Limb (tissue), 2 donors: ENCODE measurements around the gene AQP12A.
"Not testable (repeated sequence)": the region's sequence is repeated elsewhere in the genome, so short reads cannot be mapped to it uniquely, and the experiment has no call there.

Experiments used
- DNase-seq, 2 donors: peaks; one replicate each; pipeline ENCODE4 v3.0.0-alpha.2; 2016; ENCODE audit errors: extremely low spot score in 2 of 2

Gene AQP12A

DNA sequence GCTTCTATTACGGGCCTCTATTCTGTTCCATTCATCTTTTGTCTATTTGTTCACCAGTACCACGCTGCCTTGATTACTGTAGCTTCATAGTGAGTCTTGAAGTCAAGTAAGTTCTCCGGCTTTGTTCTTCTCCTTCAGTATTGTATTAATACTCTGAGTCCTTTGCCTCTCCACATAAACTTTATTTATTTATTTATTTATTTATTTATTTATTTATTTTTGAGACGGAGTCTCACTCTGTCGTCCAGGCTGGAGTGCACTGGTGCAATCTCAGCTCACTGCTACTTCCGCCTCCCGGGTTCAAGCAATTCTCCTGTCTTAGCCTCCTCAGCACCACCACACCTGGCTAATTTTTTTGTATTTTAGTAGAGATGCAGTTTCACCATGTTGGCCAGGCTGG is 31.8 kb upstream of the AQP12A start:
- not testable (repeated sequence) for DNase-seq

DNA sequence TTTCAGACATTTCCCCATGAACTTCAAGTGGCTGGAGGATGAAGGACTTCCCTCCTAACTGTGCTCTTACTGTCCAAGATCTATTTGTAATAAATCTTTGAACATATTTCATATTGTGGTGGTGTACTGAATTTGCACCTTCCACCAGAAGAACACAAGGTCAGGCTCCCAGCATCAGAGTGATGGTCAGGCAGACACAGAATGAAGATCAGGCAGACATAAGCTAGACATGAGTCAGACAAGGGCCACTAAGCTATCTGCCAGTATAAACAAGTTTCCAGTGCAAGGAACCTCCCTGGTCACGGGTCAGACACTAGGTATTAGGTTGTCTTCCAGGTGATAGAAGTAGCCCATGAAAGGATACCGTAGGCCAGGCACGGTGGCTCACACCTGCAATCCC is 29.0 kb upstream of the AQP12A start:
- DNase-seq = no peak

DNA sequence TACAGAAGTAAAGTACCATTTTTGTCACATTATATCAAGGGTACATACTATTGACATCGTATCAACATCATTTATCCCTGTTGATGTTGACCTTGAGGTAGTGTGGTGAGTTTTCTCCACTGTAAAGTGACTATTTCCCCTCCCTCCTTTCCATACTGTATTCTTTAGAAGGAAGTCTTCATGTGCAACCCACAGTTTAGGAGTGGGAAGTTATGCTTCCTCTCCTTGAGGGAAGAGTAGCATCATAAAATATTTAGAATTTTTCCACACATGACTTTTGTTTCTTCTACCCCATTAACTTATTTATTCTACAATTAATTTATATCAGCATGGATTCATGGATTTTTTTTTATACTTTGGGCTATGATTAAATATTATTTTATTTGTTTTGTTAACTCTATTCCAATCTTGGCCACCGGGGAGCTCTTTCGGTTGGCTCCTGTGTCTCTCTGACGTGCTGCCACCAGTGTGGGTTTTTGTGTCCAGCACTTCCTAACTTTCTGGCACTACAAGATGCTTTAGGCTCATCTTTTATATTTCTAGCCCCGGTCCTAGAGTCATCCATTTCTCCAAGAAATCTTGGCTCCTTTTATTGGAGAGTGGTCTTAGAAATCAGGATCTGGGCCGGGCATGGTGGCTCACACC is 28.0 kb upstream of the AQP12A start:
- no peak for DNase-seq

DNA sequence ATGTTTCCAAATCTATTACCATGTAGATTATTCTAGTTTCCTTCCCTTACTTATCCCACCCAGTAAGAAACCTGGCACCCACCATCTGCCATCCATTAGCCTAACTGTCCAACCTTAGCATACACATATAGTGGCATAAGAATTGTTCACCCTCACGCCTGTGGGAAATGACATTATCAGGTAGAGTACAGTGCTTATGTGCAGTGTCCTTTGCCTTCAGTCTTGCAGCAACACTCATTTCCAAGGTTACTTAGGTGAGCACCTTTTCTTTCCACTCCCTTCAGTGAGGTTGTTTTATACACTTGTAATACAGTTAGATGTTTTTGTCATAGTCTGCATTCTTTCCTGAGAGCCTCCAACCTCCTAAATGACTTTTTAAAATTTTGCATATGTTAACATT is 27.0 kb upstream of the AQP12A start:
- no peak for DNase-seq

DNA sequence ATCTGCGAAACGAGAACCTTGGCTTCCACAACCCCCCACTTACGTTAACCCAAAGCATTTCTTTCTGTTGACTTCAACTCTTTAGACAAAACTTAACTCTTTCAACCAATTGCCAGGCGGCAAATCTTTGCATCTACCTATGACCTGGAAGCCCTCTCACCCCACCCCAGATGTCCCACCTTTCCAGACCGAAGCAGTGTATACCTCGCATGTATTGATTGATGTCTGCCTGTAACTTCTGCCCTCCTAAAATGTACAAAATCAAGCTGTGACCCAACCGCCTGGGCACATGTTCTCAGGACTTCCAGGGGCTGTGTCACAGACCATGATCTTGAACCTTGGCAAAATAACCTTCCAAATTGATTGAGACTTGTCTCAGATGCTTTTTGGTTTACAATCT is 21.3 kb upstream of the AQP12A start:
- no peak for DNase-seq

DNA sequence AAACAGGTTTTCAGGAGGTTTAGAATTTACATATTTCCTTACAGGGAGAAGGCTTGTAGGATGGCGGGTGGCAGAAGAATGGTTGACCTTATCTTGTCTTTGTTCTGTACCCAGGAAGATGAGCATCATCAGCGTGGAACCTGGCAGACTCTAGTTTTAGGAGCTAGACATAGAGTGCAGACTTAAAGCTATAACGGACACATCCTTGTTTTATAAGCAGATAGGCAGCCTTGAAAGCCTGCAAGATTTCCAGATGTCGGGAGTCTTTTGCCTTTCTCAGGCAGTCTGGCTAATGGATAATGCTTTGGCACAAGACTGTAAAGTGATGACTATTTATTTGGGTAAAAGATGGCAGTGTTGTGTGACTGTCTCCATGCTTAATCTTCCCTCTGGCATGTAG is 20.7 kb upstream of the AQP12A start:
- no peak for DNase-seq

DNA sequence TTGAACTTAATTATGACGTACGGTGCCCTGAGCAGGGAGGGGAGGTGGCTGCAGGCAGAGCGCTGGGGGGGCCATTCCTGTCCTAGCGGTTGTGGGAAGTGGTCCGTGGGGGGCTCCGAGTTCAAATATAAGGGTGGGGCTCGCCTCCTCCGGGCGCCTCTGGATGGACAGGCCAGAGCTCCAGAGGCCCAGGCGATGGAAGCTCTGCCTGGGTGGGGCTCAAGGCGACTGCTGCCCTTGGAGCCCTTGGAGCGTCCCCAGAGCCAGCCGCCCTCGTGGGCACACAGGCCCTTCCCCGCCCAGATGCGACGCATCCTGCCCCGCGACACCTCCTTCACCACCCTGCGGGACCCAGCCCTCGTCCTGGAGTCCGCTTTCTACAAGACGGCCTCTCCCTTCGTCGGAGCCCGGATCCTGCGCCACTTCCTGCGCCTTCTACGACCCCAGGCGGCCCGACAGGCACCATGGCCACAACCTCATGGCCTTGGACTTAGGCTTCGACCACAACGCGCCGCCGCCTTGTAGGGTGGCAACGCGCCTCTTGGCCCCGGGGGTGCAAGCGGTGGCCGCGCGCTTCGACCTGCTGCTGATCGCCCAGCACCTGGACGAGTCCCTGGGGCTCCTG is 19.5 kb upstream of the AQP12A start:
- DNase-seq = no peak

DNA sequence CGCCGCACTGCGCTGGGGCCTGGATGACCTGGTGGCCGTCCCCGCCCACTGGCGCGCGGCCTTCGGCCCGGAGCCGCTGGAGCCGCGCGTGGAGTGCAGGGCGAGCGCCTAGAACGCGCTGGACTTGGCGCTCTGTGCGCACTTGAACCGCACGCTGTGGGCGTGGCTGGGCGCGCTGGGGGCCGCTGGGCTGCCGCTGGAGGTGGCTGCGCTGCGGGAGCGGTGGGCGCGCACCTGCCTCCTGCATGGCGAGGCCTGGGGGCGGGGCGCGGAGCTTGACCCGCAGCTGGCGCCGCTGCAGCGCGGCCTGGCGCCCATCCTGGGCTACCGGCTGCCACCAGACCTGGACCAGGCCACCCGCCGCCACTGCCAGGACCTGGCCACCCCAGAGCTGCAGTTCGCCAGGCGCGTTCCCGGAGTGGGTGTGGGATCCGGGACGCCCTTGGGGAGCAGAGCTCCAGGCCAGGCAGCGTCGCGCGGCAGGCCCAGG is 18.9 kb upstream of the AQP12A start:
- no peak for DNase-seq

DNA sequence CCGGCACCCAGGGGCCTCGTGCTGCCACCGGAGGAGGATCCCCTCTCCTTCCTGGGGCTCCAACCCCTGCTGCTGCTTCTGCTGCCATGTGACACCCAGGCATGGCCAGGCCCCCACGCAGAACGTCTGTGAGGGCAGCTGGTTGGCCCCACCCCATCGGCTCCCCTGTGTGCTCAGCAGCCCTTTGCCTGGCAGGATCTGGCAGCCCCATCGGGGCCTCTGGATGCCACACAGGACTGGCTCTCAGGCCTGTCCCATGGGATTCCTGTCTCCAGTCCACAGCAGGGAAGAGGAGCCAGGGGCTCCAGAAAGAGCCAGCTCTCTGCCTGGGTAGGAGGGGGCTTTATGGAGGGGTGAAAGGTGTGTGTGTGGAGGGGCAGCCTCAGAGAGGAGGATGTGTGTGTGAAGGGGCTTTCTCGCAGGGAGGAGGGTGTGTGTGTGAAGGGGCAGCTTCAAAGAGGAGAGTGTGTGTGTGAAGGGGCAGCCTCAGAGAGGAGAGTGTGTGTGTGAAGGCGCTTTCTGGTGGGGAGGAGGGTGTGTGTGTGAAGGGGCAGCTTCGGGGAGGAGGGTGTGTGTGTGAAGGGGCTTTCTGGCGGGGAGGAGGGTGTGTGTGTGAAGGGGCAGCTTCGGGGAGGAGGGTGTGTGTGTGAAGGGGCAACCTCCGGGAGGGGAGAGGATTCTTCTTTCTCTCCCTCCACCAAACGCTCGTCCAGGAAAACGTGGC is 17.0 kb upstream of the AQP12A start:
- not testable (repeated sequence) for DNase-seq

DNA sequence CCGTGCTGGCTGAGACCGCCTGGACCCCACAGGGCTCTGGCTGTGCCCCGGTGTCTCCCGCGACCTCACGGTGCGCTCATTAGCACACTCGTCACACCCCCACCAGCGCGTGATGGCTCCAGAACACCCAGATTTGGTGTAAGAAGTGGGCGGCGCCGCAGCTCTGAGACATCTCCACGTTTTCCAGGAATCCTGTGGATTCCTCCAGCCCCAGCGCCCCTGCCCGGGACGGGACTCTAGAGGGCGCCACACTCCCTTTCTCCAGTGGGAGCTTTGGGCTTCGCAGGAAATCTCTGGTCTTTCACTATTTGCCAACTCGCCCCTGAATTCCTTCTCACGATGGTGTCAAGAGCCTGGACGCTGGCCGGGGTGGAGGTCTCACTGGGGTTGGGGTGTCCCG is 16.3 kb upstream of the AQP12A start:
- DNase-seq = not testable (repeated sequence)

DNA sequence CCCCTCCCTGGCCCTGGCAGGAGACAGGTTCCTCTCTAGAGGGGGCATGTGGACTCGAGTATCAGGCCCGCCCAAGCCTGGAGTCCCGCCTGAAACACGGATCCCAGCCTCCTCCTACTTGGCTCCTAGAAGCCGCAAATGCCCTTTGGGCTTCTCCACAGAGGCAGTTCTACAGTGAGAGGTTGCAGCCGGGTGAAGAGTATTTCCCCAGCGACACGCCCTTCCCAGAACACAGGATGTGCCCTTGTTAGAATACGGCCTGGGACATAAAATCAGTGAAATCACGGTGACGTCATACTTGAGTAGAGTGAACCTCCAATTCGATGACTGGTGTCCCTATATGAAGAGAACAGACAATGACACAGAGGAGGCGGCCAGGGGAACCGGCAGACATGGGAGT is 13.6 kb upstream of the AQP12A start:
- DNase-seq = not testable (repeated sequence)

DNA sequence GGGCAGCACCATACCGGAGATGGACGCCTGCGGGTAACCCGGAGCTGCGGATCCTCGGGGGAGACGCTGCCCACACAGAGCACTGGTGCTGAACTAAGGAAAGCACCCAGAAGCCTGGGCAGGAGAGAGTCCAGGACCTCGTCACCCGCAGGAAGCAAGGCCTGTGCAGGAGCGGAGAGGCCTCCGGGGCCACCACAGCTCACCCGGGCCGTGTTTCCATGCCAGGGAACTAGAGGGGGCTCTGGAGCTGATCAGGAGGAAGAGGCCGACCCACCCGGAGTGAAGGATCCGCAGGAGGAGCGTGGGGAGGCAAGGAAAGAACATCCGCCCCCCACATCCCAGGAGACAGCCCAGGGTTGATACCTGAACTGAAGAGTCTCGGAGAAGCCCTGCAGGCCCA is 12.8 kb upstream of the AQP12A start:
- not testable (repeated sequence) for DNase-seq

DNA sequence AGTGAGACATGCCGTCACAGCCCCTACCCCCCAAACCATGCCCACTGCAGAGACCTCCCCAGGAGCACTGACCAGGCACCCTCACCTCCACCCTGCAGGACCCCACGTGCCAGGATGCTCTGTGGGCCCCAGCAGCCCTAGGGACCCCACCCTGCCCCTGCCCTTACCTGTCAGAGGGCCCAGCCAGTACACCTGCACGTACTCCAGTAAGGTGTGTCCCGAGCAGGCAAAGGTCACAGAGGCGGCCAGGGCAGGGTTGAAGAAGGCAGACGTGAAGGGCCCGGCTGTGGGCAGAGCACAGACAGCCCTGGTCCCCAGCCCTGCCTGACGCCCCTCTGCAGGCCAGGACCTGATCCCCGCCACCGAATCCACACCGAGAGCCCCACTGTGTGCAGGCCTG is 11.5 kb upstream of the AQP12A start:
- DNase-seq = not testable (repeated sequence)

DNA sequence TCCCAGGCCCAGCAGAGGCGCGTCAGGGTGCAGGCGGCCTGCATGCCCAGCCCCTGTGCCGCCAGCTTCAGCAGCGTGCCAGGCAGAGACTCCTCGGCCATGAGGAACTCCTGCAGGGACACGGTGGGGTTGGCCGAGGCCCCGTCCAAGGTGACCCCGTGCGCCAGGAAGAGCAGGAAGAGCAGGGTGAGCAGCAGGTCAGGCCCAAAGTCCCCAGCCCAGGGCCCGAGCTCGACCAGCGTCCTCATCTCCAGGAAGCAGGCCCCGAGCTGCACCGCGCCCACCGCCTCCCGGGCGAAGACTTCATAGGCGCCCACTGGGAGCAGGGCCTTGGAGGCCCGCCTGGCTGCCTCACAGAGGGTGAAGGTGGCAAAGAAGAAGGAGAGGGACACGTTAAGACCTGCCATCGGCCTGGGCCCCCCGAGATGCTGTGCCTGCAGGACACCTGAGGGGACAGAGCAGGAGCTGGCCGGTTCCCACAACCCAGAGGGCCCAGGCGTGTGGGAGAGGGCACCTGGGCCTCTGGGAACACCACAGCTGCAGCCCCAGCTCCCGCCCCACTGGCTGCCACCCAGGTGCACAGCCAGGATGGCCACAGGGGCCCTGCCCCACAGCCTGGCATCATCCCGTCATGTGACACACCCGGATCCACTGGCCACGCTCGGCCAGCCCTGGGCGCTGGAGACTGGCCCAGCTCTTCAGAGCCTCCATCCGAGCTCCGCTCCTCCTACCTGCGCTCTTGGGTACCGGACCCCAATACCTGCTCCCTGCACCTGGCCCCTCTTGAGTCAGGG is 9.0 kb upstream of the AQP12A start, which contains the start of gene AQP12B:
Gene AQP12B (minus strand): TSS at position 455 of the 794 bp plus-strand sequence. CDS start 48 bp downstream, at position 407.
- DNase-seq = not testable (repeated sequence)

DNA sequence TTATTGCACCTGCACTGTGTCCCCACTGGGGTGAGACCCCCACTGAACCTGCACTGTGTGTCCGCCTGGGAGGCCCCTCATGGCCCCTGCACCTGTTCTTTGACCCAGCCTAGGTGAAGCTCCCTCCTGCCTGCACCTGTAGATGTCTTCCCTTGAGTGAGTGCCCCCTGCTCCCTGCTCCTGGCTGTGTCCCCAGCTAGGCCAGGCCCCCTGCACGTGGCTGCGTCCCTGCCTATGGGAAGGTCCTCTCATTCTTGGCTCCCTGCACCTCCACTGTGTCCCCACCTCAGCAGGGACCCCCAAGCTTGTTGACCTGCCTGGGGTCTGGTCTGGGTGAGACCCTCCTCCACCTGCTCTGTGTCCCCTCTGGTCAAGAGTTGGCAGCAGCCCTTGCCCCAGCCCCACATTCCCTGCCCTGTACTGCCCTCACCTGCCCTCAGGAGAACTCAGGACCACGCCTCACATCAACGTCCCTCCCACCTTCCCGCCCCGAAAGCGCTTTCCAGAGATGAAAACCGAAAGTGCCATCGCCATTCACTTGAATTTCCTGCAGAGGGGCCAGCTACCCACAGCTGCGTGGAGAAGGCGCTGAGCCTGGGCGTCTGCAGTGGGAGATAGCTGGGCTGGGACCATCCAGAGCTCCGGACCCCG is 8.2 kb upstream of the AQP12A start:
- not testable (repeated sequence) for DNase-seq

DNA sequence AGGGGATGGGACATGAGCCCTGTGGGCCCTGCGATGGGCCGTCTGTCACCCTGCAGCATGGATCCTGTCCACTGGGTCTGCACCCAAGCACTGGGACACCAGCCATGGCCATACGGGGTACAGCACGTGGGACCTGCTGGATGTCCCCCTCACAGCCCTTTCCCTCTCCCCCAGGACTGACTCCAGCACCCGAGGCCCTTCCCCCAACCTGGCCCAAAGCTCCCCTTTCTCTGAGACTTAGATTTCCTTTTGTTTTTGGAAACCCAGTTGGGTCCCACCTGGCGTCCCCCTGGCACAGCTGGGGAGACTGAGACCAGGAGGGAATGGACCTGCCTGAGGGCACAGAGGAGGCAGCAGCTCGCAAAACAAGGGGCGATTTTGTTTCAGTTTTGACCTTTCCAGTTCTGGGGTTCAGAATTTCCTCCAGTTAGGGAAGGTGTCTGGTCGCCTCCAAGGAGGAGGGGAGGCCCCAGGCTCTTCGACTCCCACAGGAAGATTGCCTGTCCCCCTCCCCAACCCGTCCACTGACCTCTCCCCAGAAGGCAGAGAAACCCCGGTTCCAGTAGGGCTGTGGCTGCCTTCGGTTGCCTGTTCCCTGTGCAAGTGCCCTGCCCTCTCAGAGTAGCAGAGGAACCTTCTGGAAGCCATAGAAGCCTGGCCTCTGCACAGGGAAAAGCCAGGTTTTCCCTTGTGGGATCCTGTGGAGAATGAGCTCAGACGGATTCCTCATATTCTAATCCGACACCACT is 7.5 kb upstream of the AQP12A start:
- not testable (repeated sequence) for DNase-seq

DNA sequence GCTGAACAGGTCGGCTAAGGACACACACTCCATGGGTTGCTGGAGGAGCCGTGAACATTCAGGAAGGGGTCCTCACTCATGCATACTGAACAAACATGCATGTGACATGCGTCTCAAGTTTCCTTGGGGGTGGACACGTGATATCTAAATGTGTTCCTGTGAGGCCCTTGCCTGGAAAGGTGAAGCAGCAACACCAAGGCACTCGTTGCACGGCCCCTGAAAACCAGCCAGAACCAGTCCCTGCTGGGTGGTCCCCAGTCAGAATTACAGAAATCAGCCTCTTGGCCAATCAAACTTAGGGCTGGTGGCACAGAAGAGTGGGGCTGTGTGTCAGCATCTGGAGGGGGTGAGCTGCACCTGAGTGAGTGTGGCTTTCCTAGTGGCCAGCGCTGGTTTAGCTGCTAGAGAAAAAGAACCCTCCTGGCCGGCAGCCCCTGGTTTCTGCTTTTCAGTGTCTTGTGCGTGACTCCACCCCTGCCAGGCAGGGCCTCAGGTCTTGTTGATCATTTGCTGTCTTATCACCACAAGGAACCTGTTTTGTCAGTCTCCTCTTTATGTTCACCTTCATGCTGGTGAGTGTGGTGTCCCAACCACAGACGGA is 5.8 kb upstream of the AQP12A start:
- DNase-seq = peak in 1 of 2 donors; percentile 32

DNA sequence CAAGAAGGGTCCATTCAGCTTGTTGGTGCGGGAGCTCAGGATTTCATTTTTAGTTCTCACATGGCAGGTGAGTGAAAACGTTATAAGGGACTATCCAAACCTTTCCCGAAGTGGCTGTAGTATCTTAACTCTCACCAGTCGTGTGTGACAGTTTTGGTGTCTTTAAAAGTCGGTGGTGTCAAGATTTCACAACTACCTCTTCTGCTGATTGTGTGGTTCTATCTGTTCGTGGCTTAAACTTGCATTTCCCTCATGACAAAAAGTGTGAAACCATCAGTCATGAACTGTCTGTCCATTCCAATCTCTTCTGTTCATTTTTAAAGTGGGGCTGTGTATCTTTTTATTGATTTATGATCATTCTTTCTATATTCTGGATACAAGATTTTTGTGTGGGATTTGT is 5.2 kb upstream of the AQP12A start:
- DNase-seq = no peak

DNA sequence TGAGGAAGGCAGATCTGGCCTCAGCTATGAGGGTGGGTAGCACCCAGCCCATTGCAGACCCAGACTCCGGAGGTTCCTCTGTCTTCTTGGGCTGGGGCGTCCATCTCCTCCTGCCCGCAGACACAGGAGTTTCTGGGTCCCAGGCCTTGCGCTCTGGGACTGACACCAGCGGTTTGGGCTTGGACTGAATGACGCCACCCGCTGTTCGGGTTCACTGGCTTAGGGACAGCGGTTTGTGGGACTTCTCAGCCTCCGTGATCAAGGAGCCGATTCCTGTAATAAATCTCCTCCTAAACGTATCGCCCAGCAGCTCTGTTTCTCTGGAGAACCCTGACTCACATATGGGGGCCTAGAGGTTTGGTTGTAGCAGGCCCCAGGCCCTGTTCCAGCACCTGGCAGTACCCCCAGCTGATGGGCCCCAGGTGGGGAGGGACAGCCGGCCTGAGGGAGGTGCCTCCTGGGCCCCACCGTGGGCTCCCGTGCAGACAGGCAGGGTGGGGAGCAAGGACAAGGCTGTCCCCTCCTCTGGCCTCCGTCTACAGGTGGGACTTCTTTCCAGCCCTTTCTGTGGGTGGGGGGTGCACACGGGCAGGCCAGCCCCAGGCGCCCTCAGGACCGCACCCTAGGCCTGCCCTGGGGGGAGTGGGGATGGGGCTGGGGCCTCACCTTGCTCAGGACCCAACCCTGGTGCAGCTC is 4.5 kb upstream of the AQP12A start:
- DNase-seq = no peak
